ENCODE measurements around the gene PRKCE. TPM values are rescaled to one million over a fixed set of nuclear protein-coding genes. Genes with fewer than 3 reads are reported as not detected.

Gene PRKCE
- total RNA-seq, 1 donor from 2014 or later: 4.6 TPM

DNA sequence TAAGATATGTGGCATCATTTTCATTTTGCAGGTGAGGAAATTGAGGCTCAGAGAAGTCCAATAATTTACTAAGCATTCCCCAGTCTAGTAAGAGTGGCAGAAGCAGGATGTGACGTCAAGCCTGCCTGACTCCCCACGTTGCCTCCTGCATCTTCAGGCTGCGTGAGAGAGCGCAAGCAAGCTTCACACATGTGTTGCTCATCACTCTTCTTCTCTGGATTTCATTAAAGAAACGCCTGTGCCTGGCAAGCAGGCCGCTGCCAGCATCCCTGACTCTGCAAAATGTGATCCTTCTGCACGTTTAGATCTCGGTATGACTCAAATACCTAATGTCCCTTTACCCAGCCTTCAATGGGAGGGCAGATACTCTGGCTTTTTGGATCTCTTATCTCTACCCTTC is 96.8 kb downstream of the PRKCE start:
- intact Hi-C loops (cut with DNase I): no loop called here
- Histone ChIP-seq H3K27me3 (no peaks in the 10 kb centered on the region), H3K36me3 (no peaks in the 10 kb centered on the region), H3K27ac (no peak overlapping the region), H3K4me3 (no peak overlapping the region), H3K9me3 (no peaks in the 10 kb centered on the region), H3K4me1 (no peaks in the 10 kb centered on the region)
- TF ChIP-seq, protein P1, sequence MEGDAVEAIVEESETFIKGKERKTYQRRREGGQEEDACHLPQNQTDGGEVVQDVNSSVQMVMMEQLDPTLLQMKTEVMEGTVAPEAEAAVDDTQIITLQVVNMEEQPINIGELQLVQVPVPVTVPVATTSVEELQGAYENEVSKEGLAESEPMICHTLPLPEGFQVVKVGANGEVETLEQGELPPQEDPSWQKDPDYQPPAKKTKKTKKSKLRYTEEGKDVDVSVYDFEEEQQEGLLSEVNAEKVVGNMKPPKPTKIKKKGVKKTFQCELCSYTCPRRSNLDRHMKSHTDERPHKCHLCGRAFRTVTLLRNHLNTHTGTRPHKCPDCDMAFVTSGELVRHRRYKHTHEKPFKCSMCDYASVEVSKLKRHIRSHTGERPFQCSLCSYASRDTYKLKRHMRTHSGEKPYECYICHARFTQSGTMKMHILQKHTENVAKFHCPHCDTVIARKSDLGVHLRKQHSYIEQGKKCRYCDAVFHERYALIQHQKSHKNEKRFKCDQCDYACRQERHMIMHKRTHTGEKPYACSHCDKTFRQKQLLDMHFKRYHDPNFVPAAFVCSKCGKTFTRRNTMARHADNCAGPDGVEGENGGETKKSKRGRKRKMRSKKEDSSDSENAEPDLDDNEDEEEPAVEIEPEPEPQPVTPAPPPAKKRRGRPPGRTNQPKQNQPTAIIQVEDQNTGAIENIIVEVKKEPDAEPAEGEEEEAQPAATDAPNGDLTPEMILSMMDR (IDR thresholded peaks at IDR 0.05): no peak
- no peak for DNase-seq (ENCODE audit: low spot score in 2 of 2)

DNA sequence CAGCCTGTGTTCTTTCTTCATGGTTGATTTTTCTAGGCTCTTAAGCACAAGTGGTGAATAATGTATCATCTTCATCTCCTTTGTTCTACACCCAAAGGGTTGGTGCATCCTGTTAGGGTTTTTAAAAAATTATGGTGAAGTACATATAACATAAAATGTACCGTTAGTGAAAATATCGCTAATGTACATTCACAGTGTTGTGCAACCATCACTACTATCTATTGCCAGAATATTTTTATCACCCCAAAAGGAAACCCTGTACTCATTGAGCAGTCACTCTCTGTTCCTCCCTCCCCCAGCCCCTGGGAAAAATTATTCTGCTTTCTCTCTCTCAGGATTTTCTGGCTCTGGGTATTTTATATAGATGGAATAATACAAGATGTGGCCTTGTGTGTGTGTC is 98.5 kb downstream of the PRKCE start:
- Histone ChIP-seq H3K27me3 (no peaks in the 10 kb centered on the region), H3K36me3 (no peaks in the 10 kb centered on the region), H3K9me3 (no peaks in the 10 kb centered on the region), H3K4me3 (no peak overlapping the region), H3K27ac (no peak overlapping the region), H3K4me1 (no peaks in the 10 kb centered on the region)
- DNase-seq (ENCODE audit: low spot score in 2 of 2): no peak
- TF ChIP-seq, protein P1 (IDR thresholded peaks at IDR 0.05): no peak
- intact Hi-C loops (cut with DNase I): no loop called here

DNA sequence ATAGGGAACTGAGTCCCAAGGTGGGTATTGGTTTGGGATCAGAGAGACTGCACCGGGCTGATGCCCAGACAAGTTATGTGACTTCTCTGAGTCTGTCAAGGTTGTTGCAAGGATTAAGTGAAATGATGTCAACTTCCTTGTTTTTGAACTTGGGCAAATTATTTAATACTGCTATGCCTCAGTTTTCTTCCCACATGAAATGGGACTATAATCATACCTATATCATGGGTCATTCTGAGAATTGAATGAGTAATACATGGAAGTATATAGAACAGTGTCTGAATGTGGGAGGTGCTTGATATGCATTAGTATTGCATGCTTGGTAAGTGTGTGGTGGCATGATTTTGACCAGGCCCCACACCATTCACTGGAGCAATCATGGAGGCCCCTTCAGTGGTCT is 99.0 kb downstream of the PRKCE start:
- Histone ChIP-seq H3K4me3 (no peak overlapping the region), H3K27ac (no peak overlapping the region), H3K9me3 (no peaks in the 10 kb centered on the region), H3K4me1 (no peaks in the 10 kb centered on the region), H3K36me3 (no peaks in the 10 kb centered on the region), H3K27me3 (no peaks in the 10 kb centered on the region)
- DNase-seq (ENCODE audit: low spot score in 2 of 2): no peak
- TF ChIP-seq, protein P1 (IDR thresholded peaks at IDR 0.05): no peak
- intact Hi-C loops (cut with DNase I): no loop called here

DNA sequence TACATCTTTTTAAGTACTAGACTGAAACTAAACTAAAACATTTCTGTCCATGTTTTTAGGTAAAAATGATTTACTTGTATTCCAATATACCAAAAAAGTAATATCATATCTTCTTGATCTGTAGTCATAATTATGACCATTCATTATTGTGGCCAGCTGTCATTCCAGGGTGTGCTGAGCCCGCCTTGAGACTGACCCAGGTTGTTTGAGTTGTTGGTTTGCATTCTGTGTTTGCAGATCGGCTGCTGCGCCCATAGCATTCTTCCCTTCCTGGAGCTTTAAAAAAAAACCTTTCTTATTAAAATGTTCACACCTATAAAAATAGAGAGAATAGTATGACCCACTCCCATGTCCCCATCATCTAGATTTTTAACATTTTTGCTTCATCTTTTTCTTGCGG is 101.9 kb downstream of the PRKCE start:
- TF ChIP-seq, protein P1 (IDR thresholded peaks at IDR 0.05): no peak
- Histone ChIP-seq H3K4me3 (no peak overlapping the region), H3K27ac (no peak overlapping the region), H3K36me3 (no peaks in the 10 kb centered on the region), H3K9me3 (no peaks in the 10 kb centered on the region), H3K27me3 (no peaks in the 10 kb centered on the region), H3K4me1 (no peaks in the 10 kb centered on the region)
- no peak for DNase-seq (ENCODE audit: low spot score in 2 of 2)
- intact Hi-C loops (cut with DNase I): no loop called here

DNA sequence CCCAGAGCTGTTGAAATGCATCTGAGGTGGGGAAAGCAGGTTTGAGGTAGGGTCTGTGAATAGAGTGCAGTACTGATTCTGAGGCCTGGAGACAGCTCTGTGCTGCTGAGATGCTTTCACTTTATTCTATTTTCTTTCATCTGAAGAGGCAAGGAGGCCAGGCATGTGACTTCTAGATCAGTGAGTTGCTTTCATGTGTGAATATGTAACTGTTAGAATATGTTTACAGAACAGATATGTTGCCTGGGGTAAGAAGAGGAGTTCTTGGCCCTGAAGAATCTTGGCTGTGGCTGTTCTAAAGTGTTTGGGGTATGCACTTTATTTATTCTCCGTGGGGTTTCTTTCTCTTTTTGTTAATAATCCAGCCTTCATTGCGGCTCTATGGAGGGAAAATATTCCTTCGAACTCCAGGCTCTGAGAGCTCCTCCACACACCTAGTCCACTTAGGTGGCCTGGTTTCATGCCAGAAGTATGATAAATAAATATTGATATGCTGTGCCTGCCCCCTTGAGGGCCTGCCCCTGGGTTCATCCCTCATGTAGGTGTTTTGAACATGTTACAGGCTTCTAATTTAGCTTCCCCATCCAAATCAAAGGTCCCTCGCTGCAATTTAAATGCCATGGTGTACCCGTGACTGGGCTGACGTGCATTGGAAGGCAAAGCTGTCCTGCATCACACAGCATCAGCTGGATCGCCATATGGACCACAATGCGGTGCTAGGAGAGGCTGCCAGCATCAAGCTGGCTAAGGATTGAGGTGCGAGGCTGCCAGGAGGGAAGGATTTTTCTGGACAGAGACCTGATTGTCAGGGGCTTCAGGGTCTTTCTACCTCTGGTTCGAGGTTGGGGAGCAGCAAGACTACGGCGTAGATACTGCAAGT is 102.9 kb downstream of the PRKCE start:
- H3K27ac ChIP-seq: no peak overlapping the region
- TF ChIP-seq, protein P1 (IDR thresholded peaks at IDR 0.05): no peak

More for the DNA sequence above, 102.9 kb downstream of the PRKCE start:
- Histone ChIP-seq H3K4me3 (no peak overlapping the region), H3K36me3 (no peaks in the 10 kb centered on the region), H3K4me1 (no peaks in the 10 kb centered on the region), H3K9me3 (no peaks in the 10 kb centered on the region), H3K27me3 (no peaks in the 10 kb centered on the region)
- no peak for DNase-seq (ENCODE audit: low spot score in 2 of 2)
- intact Hi-C loops (cut with DNase I): no loop called here

All from ascending aorta (tissue), 2 donors.